HepG2 (cell line): ENCODE results near the gene BTRC. TPM values are rescaled to one million over a fixed set of nuclear protein-coding genes. Genes with fewer than 3 reads are reported as not detected.

ENCODE experiments used
- ATAC-seq: fragments of 200-7000 bp; cut with Tn5 transposase; 3 replicates; pipeline ENCODE4 v1.9.1; 2020; ENCODE audit warnings: mild to moderate bottlenecking, moderate library complexity
- BruUV-seq: library from RNA; stranded (reverse); fragments of 400-500 nt; replicated peaks from 2 replicates; lab custom pipeline; 2021; lab: Mats Ljungman, UMichigan
- CTCF ChIA-PET: fragments of 300-600 bp; formaldehyde crosslinking; extraction: SDS; loops from one replicate; lab custom pipeline; 2021; ENCODE audit warnings: low total read pairs, inconsistent platforms, low intra/inter-chr PET ratio; lab: Yijun Ruan, JAX
- POLR2A ChIA-PET: fragments of 350-600 bp; sonication (Branson Sonifier 250); formaldehyde crosslinking; loops from one replicate; lab custom pipeline; 2020; ENCODE audit warnings: antibody characterized with exemption, inconsistent platforms; lab: Yijun Ruan, JAX
- DNase-seq: peaks from one replicate; pipeline ENCODE4 v3.0.0-alpha.2; 2015; ENCODE audit warnings: low spot score
- FAIRE-seq: peaks from 3 replicates; lab custom pipeline; 2011; peaks lifted over from hg19 to GRCh38; lab: Jason Lieb, UNC
- H2AFZ ChIP-seq: one replicate; pipeline ENCODE4 v1.6.1; 2011; ENCODE audit warnings: low read length, inconsistent platforms
- H3K27ac ChIP-seq: fragments of 300-600 bp; 3 replicates; pipeline ENCODE4 v1.8.0; 2011; ENCODE audit warnings: mixed run types, mild to moderate bottlenecking, mixed read lengths, low read length, inconsistent platforms; ENCODE audit not compliant: insufficient read depth; ENCODE audit errors: extremely low read length
- H3K27me3 ChIP-seq, 2 experiments: fragments of 200-600 bp in 1 of 2; 2 replicates in 1 of 2; 3 replicates in 1 of 2; pipeline versions ENCODE4 v1.6.0 to v1.8.0; 2011; ENCODE audit warnings: low read length in 2 of 2, mild to moderate bottlenecking in 2 of 2, moderate library complexity in 2 of 2, inconsistent platforms in 1 of 2; ENCODE audit not compliant: insufficient read depth in 2 of 2, control insufficient read depth in 1 of 2
- H3K36me3 ChIP-seq, 2 experiments: fragments of 200-600 bp in 1 of 2; replicated peaks in 1 of 2; 2 replicates in 1 of 2; 3 replicates in 1 of 2; pipeline versions ENCODE4 v1.5.1 to v1.8.0; 2011; ENCODE audit warnings: low read length in 2 of 2, inconsistent platforms in 1 of 2; ENCODE audit not compliant: insufficient read depth in 2 of 2, control insufficient read depth in 1 of 2
- H3K4me1 ChIP-seq: 2 replicates; pipeline ENCODE4 v1.5.1; 2012; ENCODE audit warnings: low read length, inconsistent platforms; ENCODE audit not compliant: insufficient read depth
- H3K4me2 ChIP-seq: 2 replicates; pipeline ENCODE4 v1.6.0; 2011; ENCODE audit warnings: low read depth, low read length, inconsistent platforms
- H3K4me3 ChIP-seq, 3 experiments: fragments of 200-600 bp in 1 of 3; sonication (generic), shearing (Covaris generic) in 1 of 3; replicated peaks in 1 of 3; 2 replicates each; pipeline ENCODE4 v1.5.1; 2011 to 2016; ENCODE audit warnings: low read length in 3 of 3, inconsistent platforms in 2 of 3, low read depth in 2 of 3, mild to moderate bottlenecking in 2 of 3, control low read depth in 1 of 3, mixed read lengths in 1 of 3; ENCODE audit not compliant: insufficient read depth in 1 of 3
- H3K79me2 ChIP-seq: one replicate; pipeline ENCODE4 v1.6.1; 2011; ENCODE audit warnings: low read length, inconsistent platforms; ENCODE audit not compliant: insufficient read depth
- H3K9ac ChIP-seq: 2 replicates; pipeline ENCODE4 v1.6.0; 2011; ENCODE audit warnings: mild to moderate bottlenecking, low read depth, low read length, inconsistent platforms; ENCODE audit not compliant: insufficient read depth
- H3K9me3 ChIP-seq: 2 replicates; pipeline ENCODE4 v1.5.1; 2012; ENCODE audit warnings: mild to moderate bottlenecking, low read length
- H4K20me1 ChIP-seq: 2 replicates; pipeline ENCODE4 v1.6.0; 2011; ENCODE audit warnings: inconsistent platforms, mild to moderate bottlenecking, low read length, moderate library complexity; ENCODE audit not compliant: insufficient read depth
- RERE ChIP-seq: IDR thresholded peaks from 2 replicates; pipeline ENCODE4 v1.6.1; 2016; ENCODE audit warnings: low read depth, missing genetic modification reagents, missing compliant biosample characterization
- TEAD3 ChIP-seq: optimal IDR thresholded peaks from 2 replicates; pipeline ENCODE3; 2016; ENCODE audit warnings: borderline replicate concordance
- U2AF1 ChIP-seq: fragments of 200-400 bp; formaldehyde crosslinking; optimal IDR thresholded peaks from 2 replicates; pipeline ENCODE3; 2017; ENCODE audit warnings: mild to moderate bottlenecking, low read depth, low read length
- ZIK1 ChIP-seq: sonication (generic); formaldehyde crosslinking; IDR thresholded peaks from 2 replicates; pipeline ENCODE4 v1.5.0; 2020; ENCODE audit warnings: mild to moderate bottlenecking, low read depth, missing genetic modification reagents, borderline replicate concordance
- ZNF350 ChIP-seq: sonication (generic); formaldehyde crosslinking; IDR thresholded peaks from 2 replicates; pipeline ENCODE4 v1.4.0; 2020; ENCODE audit warnings: mild to moderate bottlenecking, low read depth, missing genetic modification reagents, borderline replicate concordance
- ZNF672 ChIP-seq: sonication (generic); formaldehyde crosslinking; IDR thresholded peaks from 2 replicates; pipeline ENCODE4 v1.8.1; 2022; ENCODE audit warnings: missing genetic modification reagents
- ZNF780A ChIP-seq: sonication (generic); formaldehyde crosslinking; IDR thresholded peaks from 2 replicates; pipeline ENCODE4 v1.8.0; 2022; ENCODE audit warnings: mild to moderate bottlenecking, missing genetic modification reagents, moderate library complexity
- ZNF792 ChIP-seq: IDR thresholded peaks from 2 replicates; pipeline ENCODE4 v1.6.1; 2016
- WGBS: methylation state at CpG from one replicate; pipeline ENCODE4 v1.1.6; 2017; ENCODE audit warnings: low lambda C conversion rate; 5-methylcytosine and 5-hydroxymethylcytosine counted together
- in situ Hi-C: cut with HindIII; loops from 2 replicates; pipeline ENCODE4 v1.10.0; 2017; ENCODE audit warnings: low pct_unique_long_range_greater_than_20kb; ENCODE audit not compliant: extremely low pct_ligation_motif_present
- intact Hi-C: fragments of 100-400 bp; cut with micrococcal nuclease; formaldehyde crosslinking; loops from one replicate; pipeline ENCODE4 v1.10.0; 2022; ENCODE audit not compliant: unreplicated experiment
- polyA plus RNA-seq, 8 experiments: library from polyadenylated mRNA; depleted of rRNA in 3 of 8; stranded (reverse) in 7 of 8; unstranded in 1 of 8; fragments of >200 nt; fragmentation: Illumina TruSeq in 4 of 8; extraction: Trizol in 4 of 8; gene quantifications; 2 replicates each; pipeline versions ENCODE4 v1.2.1 to v1.2.3, GENCODE V29; 2011 to 2016; ENCODE audit warnings: low read depth in 4 of 8, missing spikeins in 1 of 8, mixed read lengths in 1 of 8; ENCODE audit not compliant: insufficient read depth in 1 of 8
- total RNA-seq, 5 experiments: library from RNA; depleted of rRNA; stranded (reverse); fragments of >200 nt; fragmentation: Illumina TruSeq; extraction: Trizol; gene quantifications; 2 replicates each; pipeline ENCODE4 v1.2.3, GENCODE V29; 2016; ENCODE audit warnings: low read depth in 1 of 5
- TF ChIP-seq, protein P1 (sequence below): sonication (generic); formaldehyde crosslinking; IDR thresholded peaks from 2 replicates; pipeline ENCODE4 v1.4.0; 2020; ENCODE audit warnings: missing genetic modification reagents, low read depth, mild to moderate bottlenecking, borderline replicate concordance
- TF ChIP-seq, protein P2 (sequence below): IDR thresholded peaks from 2 replicates; pipeline ENCODE4 v1.6.1; 2012; ENCODE audit warnings: low read length, improper control_type of control experiment
- TF ChIP-seq, protein P3 (sequence below): sonication (generic); formaldehyde crosslinking; IDR thresholded peaks from 2 replicates; pipeline ENCODE4 v1.9.0; 2022; ENCODE audit warnings: low read depth, missing genetic modification reagents

BTRC gene
- total and polyA plus RNA-seq, 2 of the 13 experiments (the other 11 are each of a cell fraction or from before 2014, with no cell fraction given): 12.0 to 14.4 TPM

DNA sequence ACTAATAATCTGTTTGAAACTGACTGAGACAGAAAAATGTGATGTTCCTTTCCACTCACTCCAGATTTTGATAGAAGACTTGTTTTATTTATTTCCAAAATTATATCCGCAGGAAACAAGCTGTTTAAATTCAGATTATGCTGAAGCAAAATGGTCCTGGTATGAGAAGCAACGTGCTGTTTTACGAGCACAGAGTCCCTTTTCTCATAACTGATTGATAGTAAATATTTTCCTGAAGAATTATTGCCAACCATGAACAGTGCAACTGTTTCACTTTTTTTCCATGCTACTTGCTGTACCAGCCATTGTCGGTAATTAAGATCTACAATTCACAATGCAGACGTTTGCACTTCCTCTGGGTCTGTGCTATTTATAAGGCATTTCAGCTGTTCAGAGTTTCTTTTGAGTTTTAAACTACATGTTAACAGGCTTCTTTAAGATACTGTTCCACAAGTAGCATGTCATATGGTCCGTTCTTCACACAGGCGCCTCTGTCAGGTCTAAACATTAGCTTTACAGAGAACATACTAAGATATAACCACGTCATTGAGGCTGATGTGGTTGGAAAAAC is 130.3 kb downstream of the BTRC start:
- Histone ChIP-seq H3K36me3 (0 out of 5 replicates have a peak, but pooled peaks cover 1 to 2% of the 10 kb centered on the region in 2 experiments), H3K27ac (no peak overlapping the region), H2AFZ (no peak overlapping the region), H3K4me2 (no peak overlapping the region), H3K79me2 (no peaks in the 10 kb centered on the region), H3K4me1 (peaks cover 4% of the 10 kb centered on the region), H3K27me3 (no peaks in the 10 kb centered on the region), H3K9ac (no peak overlapping the region), H3K9me3 (no peaks in the 10 kb centered on the region), H3K4me3 (no peak overlapping the region), H4K20me1 (no peaks in the 10 kb centered on the region)
- ChIA-PET POLR2A (interaction anchor here (0.8 kb wide), 1 partner anchor 10 kb away, joined by 5 read pairs; no protein-coding TSS in a partner anchor), CTCF (no interaction called here)
- intact Hi-C loops: no loop called here
- ATAC-seq (no peak), FAIRE-seq (no peak), DNase-seq (no peak)
- WGBS: 96% methylated on average over 8 of the region's 8 CpGs
- TSS peak; percentile 10 for BruUV-seq
- in situ Hi-C loops: no loop called here
- TF ChIP-seq, protein P1, sequence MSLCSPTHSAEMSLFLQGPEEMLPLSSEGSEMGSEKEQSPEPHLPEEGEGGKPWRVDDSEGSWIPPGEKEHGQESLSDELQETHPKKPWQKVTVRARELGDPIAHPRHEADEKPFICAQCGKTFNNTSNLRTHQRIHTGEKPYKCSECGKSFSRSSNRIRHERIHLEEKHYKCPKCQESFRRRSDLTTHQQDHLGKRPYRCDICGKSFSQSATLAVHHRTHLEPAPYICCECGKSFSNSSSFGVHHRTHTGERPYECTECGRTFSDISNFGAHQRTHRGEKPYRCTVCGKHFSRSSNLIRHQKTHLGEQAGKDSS (CRISPR knock-in tag): no peak
- TF ChIP-seq ZNF350 (no peak), ZNF792 (CRISPR knock-in tag) (no peak), TEAD3 (CRISPR knock-in tag) (no peak), RERE (no peak), ZNF780A (CRISPR knock-in tag) (no peak), ZNF672 (CRISPR knock-in tag) (no peak), U2AF1 (no peak), ZIK1 (no peak)
- TF ChIP-seq, protein P2, sequence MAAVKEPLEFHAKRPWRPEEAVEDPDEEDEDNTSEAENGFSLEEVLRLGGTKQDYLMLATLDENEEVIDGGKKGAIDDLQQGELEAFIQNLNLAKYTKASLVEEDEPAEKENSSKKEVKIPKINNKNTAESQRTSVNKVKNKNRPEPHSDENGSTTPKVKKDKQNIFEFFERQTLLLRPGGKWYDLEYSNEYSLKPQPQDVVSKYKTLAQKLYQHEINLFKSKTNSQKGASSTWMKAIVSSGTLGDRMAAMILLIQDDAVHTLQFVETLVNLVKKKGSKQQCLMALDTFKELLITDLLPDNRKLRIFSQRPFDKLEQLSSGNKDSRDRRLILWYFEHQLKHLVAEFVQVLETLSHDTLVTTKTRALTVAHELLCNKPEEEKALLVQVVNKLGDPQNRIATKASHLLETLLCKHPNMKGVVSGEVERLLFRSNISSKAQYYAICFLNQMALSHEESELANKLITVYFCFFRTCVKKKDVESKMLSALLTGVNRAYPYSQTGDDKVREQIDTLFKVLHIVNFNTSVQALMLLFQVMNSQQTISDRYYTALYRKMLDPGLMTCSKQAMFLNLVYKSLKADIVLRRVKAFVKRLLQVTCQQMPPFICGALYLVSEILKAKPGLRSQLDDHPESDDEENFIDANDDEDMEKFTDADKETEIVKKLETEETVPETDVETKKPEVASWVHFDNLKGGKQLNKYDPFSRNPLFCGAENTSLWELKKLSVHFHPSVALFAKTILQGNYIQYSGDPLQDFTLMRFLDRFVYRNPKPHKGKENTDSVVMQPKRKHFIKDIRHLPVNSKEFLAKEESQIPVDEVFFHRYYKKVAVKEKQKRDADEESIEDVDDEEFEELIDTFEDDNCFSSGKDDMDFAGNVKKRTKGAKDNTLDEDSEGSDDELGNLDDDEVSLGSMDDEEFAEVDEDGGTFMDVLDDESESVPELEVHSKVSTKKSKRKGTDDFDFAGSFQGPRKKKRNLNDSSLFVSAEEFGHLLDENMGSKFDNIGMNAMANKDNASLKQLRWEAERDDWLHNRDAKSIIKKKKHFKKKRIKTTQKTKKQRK: no peak
- TF ChIP-seq, protein P3, sequence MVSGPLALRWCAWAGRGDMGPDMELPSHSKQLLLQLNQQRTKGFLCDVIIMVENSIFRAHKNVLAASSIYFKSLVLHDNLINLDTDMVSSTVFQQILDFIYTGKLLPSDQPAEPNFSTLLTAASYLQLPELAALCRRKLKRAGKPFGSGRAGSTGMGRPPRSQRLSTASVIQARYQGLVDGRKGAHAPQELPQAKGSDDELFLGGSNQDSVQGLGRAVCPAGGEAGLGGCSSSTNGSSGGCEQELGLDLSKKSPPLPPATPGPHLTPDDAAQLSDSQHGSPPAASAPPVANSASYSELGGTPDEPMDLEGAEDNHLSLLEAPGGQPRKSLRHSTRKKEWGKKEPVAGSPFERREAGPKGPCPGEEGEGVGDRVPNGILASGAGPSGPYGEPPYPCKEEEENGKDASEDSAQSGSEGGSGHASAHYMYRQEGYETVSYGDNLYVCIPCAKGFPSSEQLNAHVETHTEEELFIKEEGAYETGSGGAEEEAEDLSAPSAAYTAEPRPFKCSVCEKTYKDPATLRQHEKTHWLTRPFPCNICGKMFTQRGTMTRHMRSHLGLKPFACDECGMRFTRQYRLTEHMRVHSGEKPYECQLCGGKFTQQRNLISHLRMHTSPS: no peak
